ENCODE results near the gene GLB1L. TPM values are rescaled to one million over a fixed set of nuclear protein-coding genes. Genes with fewer than 3 reads are reported as not detected.

Gene GLB1L
- total RNA-seq = 1.7 TPM
- long read RNA-seq, partial matches to known transcripts = 1 of 1 reads
- long read RNA-seq, other reads (novel, unspliced or antisense) = 0 of 1 reads

GRCh38 chr2:219245148-219245898, at the start of gene GLB1L, which contains the start of gene STK16:
Gene GLB1L (minus strand): TSS chr2:219245444. CDS start chr2:219243573, 1,871 bp downstream.
Gene STK16 (plus strand): TSS chr2:219245479. CDS start chr2:219246000, 521 bp downstream.
- peaks cover 23% of the 10 kb centered on the region for H3K36me3 ChIP-seq
- H3K9me3 ChIP-seq (replicated peaks) = no peaks in the 10 kb centered on the region
- peak within 1 kb of the TSS; percentile 93 for H3K27ac ChIP-seq (replicated peaks)
- no peak for TF ChIP-seq CTCF (IDR thresholded peaks at IDR 0.05; ENCODE audit: borderline replicate concordance)
- H3K4me1 ChIP-seq = peaks cover 57% of the 10 kb centered on the region
- peak within 1 kb of the TSS; percentile 81 for H3K4me3 ChIP-seq
- DNase-seq = peak; percentile 96
- intact Hi-C loops (cut with micrococcal nuclease) = no loop called here
- H3K27me3 ChIP-seq (ENCODE audit: low read depth) = no peaks in the 10 kb centered on the region

- intact Hi-C loops (cut with micrococcal nuclease) = loop anchor here (5.0 kb wide), 1 partner anchor 122 kb away; the partner anchor contains the start of gene SLC23A3
- Histone ChIP-seq H3K27me3 (ENCODE audit: low read depth) (peaks cover 12% of the 10 kb centered on the region), H3K36me3 (no peaks in the 10 kb centered on the region), H3K27ac (replicated peaks) (peak overlapping the region; percentile 89), H3K4me3 (peak overlapping the region; percentile 77), H3K9me3 (replicated peaks) (no peaks in the 10 kb centered on the region), H3K4me1 (peaks cover 22% of the 10 kb centered on the region)
- peak; percentile 99 for TF ChIP-seq CTCF (IDR thresholded peaks at IDR 0.05; ENCODE audit: borderline replicate concordance)
- DNase-seq = peak; percentile 86
These were observed 49.4 kb upstream of the GLB1L start for GRCh38 chr2:219294356-219295351.

- DNase-seq = no peak
- H3K27me3 ChIP-seq (ENCODE audit: low read depth) = peaks cover 4% of the 10 kb centered on the region
- H3K4me1 ChIP-seq = peaks cover 25% of the 10 kb centered on the region
- peak overlapping the region; percentile 89 for H3K27ac ChIP-seq (replicated peaks)
- peak overlapping the region; percentile 77 for H3K4me3 ChIP-seq
- intact Hi-C loops (cut with micrococcal nuclease) = no loop called here
- no peaks in the 10 kb centered on the region for H3K36me3 ChIP-seq
- H3K9me3 ChIP-seq (replicated peaks) = no peaks in the 10 kb centered on the region
- no peak for TF ChIP-seq CTCF (IDR thresholded peaks at IDR 0.05; ENCODE audit: borderline replicate concordance)
These were observed 48.5 kb upstream of the GLB1L start for GRCh38 chr2:219293736-219294231.

- DNase-seq = no peak
- Histone ChIP-seq H3K9me3 (replicated peaks) (no peaks in the 10 kb centered on the region), H3K36me3 (no peaks in the 10 kb centered on the region), H3K4me1 (peaks cover 21% of the 10 kb centered on the region), H3K27me3 (ENCODE audit: low read depth) (no peaks in the 10 kb centered on the region), H3K27ac (replicated peaks) (no peak overlapping the region), H3K4me3 (no peak overlapping the region)
- no peak for TF ChIP-seq CTCF (IDR thresholded peaks at IDR 0.05; ENCODE audit: borderline replicate concordance)
- intact Hi-C loops (cut with micrococcal nuclease) = no loop called here
These were observed 47.4 kb upstream of the GLB1L start for GRCh38 chr2:219292616-219293015.

GRCh38 chr2:219291910-219292490, 46.8 kb upstream of the GLB1L start:
- intact Hi-C loops (cut with micrococcal nuclease) = no loop called here
- Histone ChIP-seq H3K36me3 (no peaks in the 10 kb centered on the region), H3K4me3 (no peak overlapping the region), H3K9me3 (replicated peaks) (no peaks in the 10 kb centered on the region), H3K4me1 (peaks cover 21% of the 10 kb centered on the region), H3K27ac (replicated peaks) (no peak overlapping the region), H3K27me3 (ENCODE audit: low read depth) (no peaks in the 10 kb centered on the region)
- no peak for TF ChIP-seq CTCF (IDR thresholded peaks at IDR 0.05; ENCODE audit: borderline replicate concordance)
- DNase-seq = no peak

Measured in left ventricle myocardium inferior (tissue), 1 donor.